ENCODE measurements around the gene C19orf53. TPM values are rescaled to one million over a fixed set of nuclear protein-coding genes. Genes with fewer than 3 reads are reported as not detected.

The C19orf53 gene
- total RNA-seq, 1 experiment from 2014 or later, result 115 TPM

GRCh38 chr19:13762635-13763235 is 11.5 kb upstream of the C19orf53 start:
- CTCF ChIA-PET, result no interaction called here
- peaks cover 7 to 8% of the 10 kb centered on the region in 2 experiments; a peak in 3 of 4 replicates for H3K36me3 ChIP-seq (ENCODE audit: control insufficient read depth in 1 of 2, insufficient read depth in 2 of 2, low read length in 2 of 2)
- BruUV-seq (replicated peaks), result no TSS peak

More at GRCh38 chr19:13762635-13763235, 11.5 kb upstream of the C19orf53 start:
- Histone ChIP-seq H3K9me3 (ENCODE audit: control insufficient read depth in 1 of 2, insufficient read depth in 1 of 2, low read depth in 1 of 2, low read length in 2 of 2) (no peaks in the 10 kb centered on the region), H3K27me3 (ENCODE audit: insufficient read depth, low read length) (no peaks in the 10 kb centered on the region), H3K4me3 (replicated peaks in 1 of 2; ENCODE audit: low read depth in 1 of 2, low read length in 2 of 2) (no peak overlapping the region), H3K27ac (ENCODE audit: low read depth, low read length) (no peak overlapping the region), H3K4me2 (ENCODE audit: low read length) (no peak overlapping the region), H3K9ac (ENCODE audit: low read length) (no peak overlapping the region), H3K79me2 (ENCODE audit: insufficient read depth, low read length) (no peaks in the 10 kb centered on the region), H4K20me1 (ENCODE audit: insufficient read depth) (no peaks in the 10 kb centered on the region), H2AFZ (ENCODE audit: low read depth, low read length, poor library complexity, severe bottlenecking) (no peak overlapping the region), H3K9me2 (ENCODE audit: insufficient read depth) (no peaks in the 10 kb centered on the region), H3K4me1 (ENCODE audit: control insufficient read depth in 1 of 2, insufficient read depth in 2 of 2, low read length in 2 of 2) (peaks cover 0 to 6% of the 10 kb centered on the region in 2 experiments; a peak in 2 of 4 replicates)
- intact Hi-C loops (cut with micrococcal nuclease), result no loop called here
- no peak for TF ChIP-seq TCF7L2 (IDR thresholded peaks at IDR 0.05; ENCODE audit: borderline replicate concordance, extremely low read depth, insufficient read depth, insufficient read length)
- no peak for TF ChIP-seq SRF (IDR thresholded peaks at IDR 0.05; ENCODE audit: low read depth)
- TF ChIP-seq CBX3 (IDR thresholded peaks at IDR 0.05; ENCODE audit: low read depth), result no peak
- TF ChIP-seq SIN3A (IDR thresholded peaks at IDR 0.05; ENCODE audit: low read depth), result no peak
- no peak for TF ChIP-seq JUND (IDR thresholded peaks at IDR 0.05)
- TF ChIP-seq CTCF (IDR thresholded peaks at IDR 0.05 in 2 of 3, conservative IDR thresholded peaks at IDR 0.05 in 1 of 3; ENCODE audit: borderline replicate concordance in 1 of 3, insufficient read depth in 1 of 3, low read depth in 2 of 3, low read length in 2 of 3), result no peak
- TF ChIP-seq POLR2A (IDR thresholded peaks at IDR 0.05; ENCODE audit: borderline replicate concordance, extremely low read depth, insufficient read depth, insufficient read length), result no peak
- no peak for TF ChIP-seq ZBTB33 (IDR thresholded peaks at IDR 0.05; ENCODE audit: extremely low read depth, insufficient replicate concordance, low read length)
- POLR2A ChIA-PET, result interaction anchor here (1.1 kb wide), 1 partner anchor 99 kb away, joined by 3 read pairs; no protein-coding TSS in a partner anchor
- RAD21 ChIA-PET (ENCODE audit: low non-redundant PET in 1 of 2, low total read pairs in 2 of 2, uncharacterized antibody in 2 of 2, unreplicated experiment in 2 of 2), result no interaction called here
- ATAC-seq (no peak), DNase-seq (ENCODE audit: low read depth, low spot score) (no peak)

Measured in HCT116 (cell line).